HG02610 (cell line): Measurements from ENCODE around the gene UCP3.

Experiments used
- ATAC-seq: cut with Tn5 transposase; IDR thresholded peaks from one replicate; pipeline ENCODE4 v1.9.1; 2021; ENCODE audit warnings: mild to moderate bottlenecking, moderate library complexity; ENCODE audit not compliant: unreplicated experiment

UCP3 gene

GRCh38 chr11:74019104-74019738, 10.3 kb upstream of the UCP3 start:
- ATAC-seq, result no peak

DNA sequence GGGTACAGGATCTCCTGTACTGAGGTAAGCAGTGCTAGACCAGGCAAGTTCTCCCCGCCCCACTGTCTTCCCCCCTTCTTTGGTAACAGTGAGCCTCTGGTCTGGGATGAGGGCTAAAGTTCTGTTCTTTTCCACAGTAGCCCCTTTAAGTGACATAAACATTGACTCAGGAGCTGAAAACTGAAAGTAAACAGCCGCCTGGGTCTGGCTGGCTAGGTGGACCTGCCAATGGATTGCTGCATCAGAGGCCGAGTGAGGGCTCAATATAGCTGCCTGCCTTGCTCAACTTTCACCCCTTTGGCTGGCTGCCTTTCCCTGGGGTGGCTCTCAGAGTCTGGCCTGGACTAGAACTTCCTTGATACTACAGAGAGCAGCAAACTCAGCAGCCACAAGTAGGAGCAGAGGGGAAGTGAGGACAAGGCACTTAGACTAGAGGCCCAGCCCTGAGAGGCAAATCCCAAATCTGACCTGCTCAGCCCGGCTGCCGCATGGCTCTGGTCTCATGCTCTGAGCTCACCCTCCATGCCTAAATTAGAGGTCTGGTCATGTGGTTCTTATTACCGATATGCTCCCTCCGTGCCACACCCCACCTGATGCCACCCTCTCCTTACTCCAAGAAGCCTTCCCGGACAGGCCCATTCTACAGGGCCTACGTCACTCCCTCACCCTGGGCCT, 9.6 kb upstream of the UCP3 start:
- no peak for ATAC-seq

DNA sequence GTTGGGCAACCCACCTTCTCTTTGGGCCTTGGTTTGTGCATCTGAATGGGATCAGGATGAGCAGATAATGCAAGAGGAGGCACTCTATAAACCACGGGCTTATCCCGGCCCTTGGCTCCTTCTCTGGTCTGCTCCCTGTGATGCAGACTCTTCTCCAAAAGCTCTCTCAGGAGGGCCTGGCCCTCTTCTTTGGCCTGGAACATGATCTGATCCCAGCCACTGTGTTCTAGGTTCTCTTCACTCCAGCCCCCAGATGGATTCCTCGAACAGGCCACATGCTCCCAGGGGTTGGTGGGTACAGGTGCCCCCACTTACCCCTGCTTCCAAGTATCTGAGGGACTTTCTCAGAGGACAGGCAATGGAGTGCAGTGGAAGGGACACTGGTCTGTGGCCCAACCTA, 8.7 kb upstream of the UCP3 start:
- no peak for ATAC-seq

- ATAC-seq, result no peak
Observed at GRCh38 chr11:74015919-74016684, 7.2 kb upstream of the UCP3 start.

DNA sequence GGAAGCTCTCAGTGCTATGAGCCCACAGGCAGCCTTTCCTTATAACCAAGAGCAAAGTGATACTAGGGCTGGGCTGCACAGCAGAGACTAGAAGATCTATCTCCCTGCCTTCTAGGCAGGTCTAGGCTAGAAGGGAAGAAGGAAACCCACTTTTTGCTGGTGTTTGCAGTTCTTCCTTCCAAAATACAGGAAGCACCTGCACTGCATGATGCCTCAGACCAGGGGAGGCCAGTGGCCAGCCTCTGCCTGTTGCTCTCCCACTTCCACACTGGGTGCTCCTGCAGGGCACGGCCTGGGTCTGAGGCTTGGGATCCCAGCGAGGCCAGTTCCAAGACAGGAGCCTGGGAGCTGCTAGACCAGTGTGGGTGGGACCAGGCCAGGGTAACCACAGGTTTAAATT, 6.0 kb upstream of the UCP3 start:
- no peak for ATAC-seq

DNA sequence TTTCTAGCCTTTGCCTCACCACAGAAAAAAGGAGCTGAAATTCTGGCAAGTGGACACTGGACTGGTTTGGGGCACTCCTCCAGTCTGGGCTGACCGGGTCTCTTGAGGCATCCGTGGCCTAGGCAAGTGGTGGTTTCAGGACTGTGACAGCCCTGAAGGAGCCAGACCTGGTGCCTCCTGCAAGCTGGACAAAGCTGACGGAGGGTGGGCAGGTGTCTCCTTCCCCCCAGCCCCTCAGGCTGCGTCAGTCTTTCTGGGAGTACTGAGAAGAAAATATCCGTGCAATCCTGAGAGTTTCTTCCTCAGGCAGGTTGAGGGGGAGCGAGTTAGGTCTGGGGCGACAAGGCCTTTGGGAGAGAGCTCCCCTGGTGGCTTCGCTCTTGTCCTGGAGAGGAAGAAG, 4.3 kb upstream of the UCP3 start:
- ATAC-seq, result no peak

- no peak for ATAC-seq
Observed at GRCh38 chr11:74012074-74012809, 3.4 kb upstream of the UCP3 start.

GRCh38 chr11:74011360-74012073, 2.6 kb upstream of the UCP3 start:
- peak; percentile 82 for ATAC-seq

GRCh38 chr11:74010306-74011300, 1.7 kb upstream of the UCP3 start:
- no peak for ATAC-seq

- no peak for ATAC-seq
Observed at GRCh38 chr11:74009675-74010305, 905 bp upstream of the UCP3 start.

- ATAC-seq, result no peak
Observed at GRCh38 chr11:74009230-74009547, 304 bp upstream of the UCP3 start.

DNA sequence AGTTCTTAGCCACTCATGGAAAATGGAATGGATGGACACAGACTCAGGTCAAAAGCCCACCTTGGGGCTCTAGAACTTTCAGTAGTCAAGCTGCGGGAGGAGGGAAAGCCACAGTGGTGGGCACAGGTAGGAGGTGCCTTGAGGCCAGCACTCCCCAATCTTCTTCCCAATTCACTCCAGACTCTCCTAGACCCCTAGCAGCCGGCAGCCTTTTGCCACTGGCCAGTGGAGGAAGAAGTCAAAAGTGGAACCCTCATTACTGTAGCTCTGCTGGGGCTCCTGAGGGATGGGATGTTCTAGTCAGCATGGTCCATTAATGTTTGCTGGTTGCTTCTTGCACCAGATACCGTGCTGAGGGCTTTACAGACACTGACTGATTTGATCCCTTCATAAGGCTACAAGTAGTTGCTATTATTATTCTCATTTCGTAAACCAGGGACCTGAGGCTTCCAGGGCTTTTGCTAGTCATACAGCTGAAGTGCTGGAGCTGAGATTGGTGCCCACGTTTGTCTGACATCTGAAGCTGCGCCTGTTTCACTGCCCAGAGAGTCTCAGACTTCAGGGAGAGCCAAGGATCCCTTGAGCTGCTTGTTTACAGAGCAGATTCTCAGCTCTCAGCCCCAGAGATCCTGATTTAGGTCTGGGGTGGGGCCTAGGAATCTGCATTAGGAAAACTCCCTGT, 1.1 kb downstream of the UCP3 start:
- ATAC-seq, result no peak

GRCh38 chr11:74006743-74007304, 2.1 kb downstream of the UCP3 start:
- no peak for ATAC-seq

- ATAC-seq, result no peak
Observed at GRCh38 chr11:74005721-74006517, 3.0 kb downstream of the UCP3 start.

GRCh38 chr11:74004759-74005615, 3.9 kb downstream of the UCP3 start:
- ATAC-seq, result no peak

GRCh38 chr11:74004046-74004695, 4.7 kb downstream of the UCP3 start:
- ATAC-seq, result no peak
